HG03432 (cell line): ENCODE data around the gene NUDT8.
"Not testable (repeated sequence)": the region's sequence is repeated elsewhere in the genome, so short reads cannot be mapped to it uniquely, and the experiment has no call there.

Experiments
- ATAC-seq: cut with Tn5 transposase; IDR thresholded peaks from one replicate; pipeline ENCODE4 v1.9.1; 2021; ENCODE audit warnings: mild to moderate bottlenecking, moderate library complexity; ENCODE audit not compliant: unreplicated experiment

Gene NUDT8

DNA sequence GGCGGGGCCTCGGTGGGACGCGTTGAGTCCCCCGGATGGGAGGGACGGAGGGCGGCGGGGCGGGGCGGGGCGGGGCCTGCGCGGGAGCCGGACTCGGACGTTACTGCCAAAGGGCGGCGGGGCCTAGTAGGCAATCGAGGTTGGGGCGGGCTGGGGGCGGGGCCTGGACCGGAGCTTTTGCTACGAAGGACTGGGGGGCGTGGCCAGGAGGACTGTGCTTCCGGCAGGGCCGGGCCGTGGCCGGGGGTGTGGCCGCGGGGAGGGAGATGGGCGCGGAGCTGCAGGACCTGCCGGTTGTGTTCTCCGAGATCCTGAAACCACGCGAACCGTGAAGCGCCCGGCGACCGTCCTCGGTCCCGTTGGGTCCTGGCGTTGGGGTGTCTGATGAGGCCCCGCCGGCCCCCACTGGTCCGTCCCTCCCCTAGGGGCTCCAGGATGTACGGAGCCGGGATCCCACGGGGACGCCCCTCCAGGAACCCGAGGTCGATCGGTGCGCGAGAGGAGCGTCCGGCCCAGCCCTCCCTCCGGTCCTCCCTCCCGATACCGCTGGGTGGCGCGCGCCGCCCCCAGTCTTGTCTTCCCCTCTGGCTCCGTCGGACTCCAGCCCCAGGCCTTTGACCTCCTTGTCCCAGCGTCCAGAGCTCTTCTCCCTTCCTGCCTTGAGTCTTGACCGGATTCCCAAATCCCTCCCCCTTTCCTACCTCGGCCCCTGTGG is 648 bp upstream of the NUDT8 start:
- ATAC-seq, result peak; percentile 68

- no peak for ATAC-seq
These were observed 889 bp downstream of the NUDT8 start for GRCh38 chr11:67628710-67629385.

DNA sequence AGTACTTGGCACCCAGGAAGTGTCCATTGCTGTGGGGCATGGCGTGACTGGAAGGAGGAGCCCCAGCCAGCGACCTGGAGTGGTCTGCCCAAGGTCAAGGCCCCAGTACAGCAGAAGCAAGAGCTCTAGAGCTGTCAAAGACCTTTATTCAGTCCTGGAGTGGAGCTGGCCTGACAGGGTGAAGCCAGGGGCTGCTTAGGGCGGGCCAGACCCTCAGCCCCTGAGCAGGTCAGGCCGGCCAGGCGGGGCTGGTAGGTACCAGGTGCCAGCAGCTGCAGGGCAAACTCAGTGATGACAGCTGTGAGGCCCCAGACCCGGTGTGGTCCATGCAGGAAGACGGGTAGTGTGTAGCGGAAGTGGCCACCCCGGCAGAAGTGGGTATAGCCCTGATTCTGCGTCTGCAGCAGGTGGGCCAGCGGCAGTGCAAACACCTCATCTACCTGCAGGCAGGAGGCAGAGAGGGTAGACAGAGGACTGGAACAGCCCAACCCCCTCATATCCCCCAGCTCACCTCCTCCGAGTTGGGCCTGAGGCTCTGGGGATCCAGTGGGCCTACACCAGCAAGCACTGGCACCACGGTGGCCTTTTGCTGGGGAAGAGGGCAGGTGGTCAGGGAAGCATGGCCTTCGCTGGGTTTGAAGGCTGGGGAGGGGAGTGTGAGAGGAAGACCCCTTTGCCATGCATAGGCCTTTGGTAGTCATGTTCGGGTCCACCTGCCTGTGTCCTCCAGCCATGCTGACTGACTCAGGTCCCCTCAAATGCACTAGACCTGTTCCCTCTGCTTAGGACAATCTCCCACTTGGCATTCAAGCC is 1.7 kb downstream of the NUDT8 start:
- no peak for ATAC-seq

- ATAC-seq, result no peak
These were observed 2.3 kb downstream of the NUDT8 start for GRCh38 chr11:67627441-67627811.

- no peak for ATAC-seq
These were observed 2.8 kb downstream of the NUDT8 start for GRCh38 chr11:67626970-67627369.

DNA sequence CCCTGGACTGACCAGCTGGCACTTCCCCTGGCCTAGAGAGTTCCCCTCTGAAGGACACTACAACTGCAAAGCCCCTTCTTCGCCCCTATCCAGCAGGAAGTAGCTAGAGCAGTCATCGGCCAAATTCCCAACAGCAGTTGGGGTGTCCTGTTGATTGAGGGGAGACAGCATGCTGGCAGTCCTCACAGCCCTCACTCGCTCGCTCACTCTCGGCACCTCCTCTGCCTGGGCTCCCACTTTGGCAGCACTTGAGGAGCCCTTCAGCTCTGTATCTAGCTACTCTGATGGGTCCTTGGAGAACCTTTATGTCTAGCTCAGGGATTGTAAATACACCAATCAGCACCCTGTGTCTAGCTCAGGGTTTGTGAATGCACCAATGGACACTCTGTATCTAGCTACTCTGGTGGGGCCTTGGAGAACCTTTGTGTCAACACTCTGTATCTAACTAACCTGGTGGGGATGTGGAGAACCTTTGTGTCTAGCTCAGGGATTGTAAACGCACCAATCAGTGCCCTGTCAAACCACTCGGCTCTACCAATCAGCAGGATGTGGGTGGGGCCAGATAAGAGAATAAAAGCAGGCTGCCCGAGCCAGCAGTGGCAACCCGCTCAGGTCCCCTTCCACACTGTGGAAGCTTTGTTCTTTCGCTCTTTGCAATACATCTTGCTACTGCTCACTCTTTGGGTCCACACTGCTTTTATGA is 3.5 kb downstream of the NUDT8 start:
- not testable (repeated sequence) for ATAC-seq

DNA sequence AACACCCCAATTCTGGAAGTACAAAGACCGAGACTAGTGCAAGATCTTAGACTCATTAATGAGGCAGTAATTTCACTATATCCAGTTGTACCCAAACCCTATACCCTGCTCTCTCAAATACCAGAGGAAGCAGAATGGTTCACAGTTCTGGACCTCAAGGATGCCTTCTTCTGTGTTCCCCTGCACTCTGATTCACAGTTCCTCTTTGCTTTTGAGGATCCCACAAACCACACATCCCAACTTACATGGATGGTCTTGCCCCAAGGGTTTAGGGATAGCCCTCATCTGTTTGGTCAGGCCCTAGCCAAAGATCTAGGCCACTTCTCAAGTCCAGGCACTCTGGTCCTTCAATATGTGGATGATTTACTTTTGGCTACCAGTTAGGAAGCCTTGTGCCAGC is 5.9 kb downstream of the NUDT8 start:
- ATAC-seq, result not testable (repeated sequence)

GRCh38 chr11:67622905-67623304 is 6.8 kb downstream of the NUDT8 start:
- not testable (repeated sequence) for ATAC-seq

- ATAC-seq, result not testable (repeated sequence)
These were observed 7.8 kb downstream of the NUDT8 start for GRCh38 chr11:67621928-67622327.

DNA sequence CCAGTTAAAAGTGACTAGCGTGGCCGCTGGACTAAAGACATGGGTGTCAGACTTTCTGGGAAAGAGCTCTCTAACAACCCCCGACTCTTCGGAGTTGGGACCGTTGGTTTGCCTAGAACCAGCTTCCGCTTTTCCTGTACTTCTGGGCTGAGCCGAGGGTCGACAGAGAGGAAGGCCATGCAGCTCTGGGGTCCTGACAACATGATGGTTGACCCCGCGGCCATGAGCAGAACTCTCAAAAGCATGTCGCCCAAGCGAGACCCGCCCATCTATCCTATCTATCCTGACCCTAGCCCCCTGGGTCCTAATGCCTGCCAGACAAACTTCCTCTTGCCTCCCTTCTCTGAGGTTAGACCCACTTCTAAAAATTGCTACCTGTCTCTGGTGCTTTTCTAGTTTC is 9.1 kb downstream of the NUDT8 start:
- not testable (repeated sequence) for ATAC-seq

- not testable (repeated sequence) for ATAC-seq
These were observed 9.8 kb downstream of the NUDT8 start for GRCh38 chr11:67619683-67620618.

- not testable (repeated sequence) for ATAC-seq
These were observed 10.7 kb downstream of the NUDT8 start for GRCh38 chr11:67618901-67619659.

- no peak for ATAC-seq
These were observed 12.3 kb downstream of the NUDT8 start for GRCh38 chr11:67617243-67617953.

DNA sequence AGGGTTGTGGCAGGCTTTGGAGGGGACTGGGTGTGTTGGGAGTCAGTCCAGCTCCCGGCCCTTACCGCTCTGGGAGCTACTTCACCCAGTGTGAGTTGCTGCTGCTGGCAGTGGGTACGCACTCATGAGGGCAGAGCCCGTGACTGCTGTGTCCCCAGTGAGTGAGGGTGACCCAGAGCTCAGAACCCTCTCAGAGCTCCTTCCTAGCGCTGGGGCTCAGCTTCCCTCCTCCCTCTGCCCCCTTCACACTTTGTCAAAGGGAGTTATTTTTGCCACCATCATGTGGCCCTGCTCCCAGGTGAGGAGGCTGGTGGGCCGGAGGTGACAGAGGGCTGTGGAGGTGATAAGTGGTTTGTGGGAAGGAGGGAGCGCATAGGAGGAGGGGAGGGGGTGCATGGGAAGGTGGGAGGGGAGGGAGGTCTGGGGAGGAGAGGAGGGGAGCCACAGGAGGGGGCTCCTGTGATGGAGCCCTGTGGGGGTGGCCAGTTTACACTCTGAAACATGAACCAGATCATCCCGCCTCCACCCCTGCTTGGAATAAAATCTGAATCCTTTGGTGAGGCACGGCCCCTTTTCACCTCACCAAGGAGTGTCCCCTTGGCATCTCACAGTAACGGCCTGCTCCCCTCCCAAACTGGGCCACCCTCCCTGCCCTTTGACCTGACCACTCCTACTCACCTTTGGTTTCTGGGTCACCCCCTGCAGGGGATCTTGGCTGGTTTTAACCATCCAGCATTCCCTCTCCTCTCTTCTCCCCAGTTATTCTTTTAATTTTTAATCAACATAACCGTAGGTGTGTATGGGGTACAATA is 13.1 kb downstream of the NUDT8 start:
- no peak for ATAC-seq

DNA sequence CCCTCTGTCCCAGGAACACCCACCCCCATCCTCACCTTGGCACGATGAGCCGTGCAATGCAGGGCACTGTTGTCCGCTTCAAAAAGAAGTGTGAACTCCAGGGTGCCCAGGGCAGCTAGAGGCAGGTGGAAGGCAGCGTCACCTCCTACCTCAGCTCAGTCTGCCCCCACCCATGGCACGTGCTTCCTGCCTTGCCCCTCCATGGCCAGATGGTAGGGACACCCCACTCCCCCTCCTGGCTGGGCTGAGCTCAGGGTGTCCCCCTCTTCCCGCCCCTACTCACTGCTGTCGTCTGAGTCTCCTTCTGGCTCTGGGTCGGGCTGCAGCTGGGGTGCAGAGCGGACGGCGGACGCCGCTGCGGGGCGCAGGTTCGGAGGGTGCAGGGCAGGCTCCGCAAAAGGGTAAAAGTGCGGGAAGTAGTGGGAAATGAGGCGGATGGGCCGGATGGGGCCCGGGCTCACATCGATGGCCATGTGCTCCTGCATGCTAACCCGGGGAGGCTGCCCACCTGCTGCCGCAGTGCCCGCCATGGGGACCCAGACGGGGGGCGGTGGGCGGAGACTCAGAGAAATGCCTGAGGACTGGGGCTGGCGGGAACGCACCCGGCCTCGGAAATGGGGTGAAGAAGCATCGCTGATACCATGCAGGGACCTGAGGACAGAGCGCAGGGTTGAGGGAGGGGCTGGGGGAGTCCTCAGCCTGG is 13.9 kb downstream of the NUDT8 start:
- no peak for ATAC-seq

GRCh38 chr11:67614730-67615714 is 14.7 kb downstream of the NUDT8 start:
- ATAC-seq, result no peak
